Ishikawa (cell line): ENCODE data around the gene MYLK4.

Experiments
- CEBPB ChIP-seq: IDR thresholded peaks from 2 replicates; pipeline ENCODE4 v1.6.1; 2012
- CREB1 ChIP-seq: IDR thresholded peaks from 2 replicates; pipeline ENCODE4 v1.6.1; 2012; ENCODE audit warnings: low read depth
- EGR1 ChIP-seq: IDR thresholded peaks from 2 replicates; pipeline ENCODE4 v1.6.1; 2012
- EP300 ChIP-seq: IDR thresholded peaks from 2 replicates; pipeline ENCODE4 v1.6.1; 2012; ENCODE audit warnings: borderline replicate concordance
- FOXM1 ChIP-seq: IDR thresholded peaks from 2 replicates; pipeline ENCODE4 v1.6.1; 2012; ENCODE audit warnings: low read depth, borderline replicate concordance
- NFIC ChIP-seq: IDR thresholded peaks from 2 replicates; pipeline ENCODE4 v1.6.1; 2012
- RAD21 ChIP-seq: IDR thresholded peaks from 2 replicates; pipeline ENCODE4 v1.6.1; 2012; ENCODE audit warnings: low read depth
- REST ChIP-seq: IDR thresholded peaks from 2 replicates; pipeline ENCODE4 v1.6.1; 2012; ENCODE audit warnings: low read depth, mild to moderate bottlenecking
- TAF1 ChIP-seq: IDR thresholded peaks from 2 replicates; pipeline ENCODE4 v1.6.1; 2012; ENCODE audit warnings: low read depth, mild to moderate bottlenecking
- TCF12 ChIP-seq: IDR thresholded peaks from 2 replicates; pipeline ENCODE4 v1.6.1; 2012; ENCODE audit warnings: low read depth
- TEAD4 ChIP-seq: IDR thresholded peaks from 2 replicates; pipeline ENCODE4 v1.6.1; 2012
- USF1 ChIP-seq: IDR thresholded peaks from 2 replicates; pipeline ENCODE4 v1.6.1; 2012
- YY1 ChIP-seq: IDR thresholded peaks from 2 replicates; pipeline ENCODE4 v1.6.1; 2012; ENCODE audit warnings: low read depth
- ZBTB7A ChIP-seq: IDR thresholded peaks from 2 replicates; pipeline ENCODE4 v1.6.1; 2012; ENCODE audit warnings: low read depth
- TF ChIP-seq, protein P1 (sequence below): IDR thresholded peaks from 2 replicates; pipeline ENCODE4 v1.6.1; 2012

Gene MYLK4

GRCh38 chr6:2733324-2733723, 17.4 kb downstream of the MYLK4 start:
- TF ChIP-seq YY1 (no peak), TAF1 (no peak), TEAD4 (no peak), NFIC (no peak), RAD21 (no peak), EP300 (no peak), ZBTB7A (no peak), EGR1 (no peak), TCF12 (no peak), CEBPB (no peak), REST (no peak), USF1 (no peak)
- TF ChIP-seq, protein P1, sequence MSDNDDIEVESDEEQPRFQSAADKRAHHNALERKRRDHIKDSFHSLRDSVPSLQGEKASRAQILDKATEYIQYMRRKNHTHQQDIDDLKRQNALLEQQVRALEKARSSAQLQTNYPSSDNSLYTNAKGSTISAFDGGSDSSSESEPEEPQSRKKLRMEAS = no peak

DNA sequence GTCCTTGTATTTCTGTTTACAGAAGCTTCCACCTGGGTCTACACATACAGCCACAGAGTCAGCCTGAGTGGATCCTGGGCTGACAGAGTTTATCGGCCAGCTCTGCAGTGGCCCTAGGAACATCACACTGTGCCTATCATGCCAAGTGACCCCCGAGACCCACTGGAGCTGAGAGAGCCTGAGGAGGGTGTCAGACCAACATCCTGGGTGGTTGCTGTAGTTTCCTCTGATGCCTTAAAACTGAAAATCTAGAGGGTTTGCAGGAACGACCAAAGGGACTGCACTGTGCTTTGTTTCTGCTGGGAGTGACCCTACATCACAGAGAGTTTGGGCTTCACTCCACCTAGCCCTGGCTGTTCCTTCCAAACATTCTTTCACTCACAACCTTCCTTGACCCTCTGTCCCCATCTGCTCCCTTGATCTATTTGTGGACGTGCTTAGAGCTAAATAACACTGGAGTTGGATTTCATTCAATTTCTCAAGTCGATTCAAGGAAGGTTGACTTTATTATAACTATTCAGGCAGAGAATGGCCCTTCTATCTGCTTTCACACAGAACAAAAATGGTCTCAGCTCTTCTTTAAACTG, 18.1 kb downstream of the MYLK4 start:
- TF ChIP-seq TCF12 = no peak
- no peak for TF ChIP-seq USF1
- TF ChIP-seq EGR1 = no peak
- no peak for TF ChIP-seq CREB1
- no peak for TF ChIP-seq TEAD4
- no peak for TF ChIP-seq TAF1
- no peak for TF ChIP-seq REST
- no peak for TF ChIP-seq YY1
- TF ChIP-seq NFIC = no peak

DNA sequence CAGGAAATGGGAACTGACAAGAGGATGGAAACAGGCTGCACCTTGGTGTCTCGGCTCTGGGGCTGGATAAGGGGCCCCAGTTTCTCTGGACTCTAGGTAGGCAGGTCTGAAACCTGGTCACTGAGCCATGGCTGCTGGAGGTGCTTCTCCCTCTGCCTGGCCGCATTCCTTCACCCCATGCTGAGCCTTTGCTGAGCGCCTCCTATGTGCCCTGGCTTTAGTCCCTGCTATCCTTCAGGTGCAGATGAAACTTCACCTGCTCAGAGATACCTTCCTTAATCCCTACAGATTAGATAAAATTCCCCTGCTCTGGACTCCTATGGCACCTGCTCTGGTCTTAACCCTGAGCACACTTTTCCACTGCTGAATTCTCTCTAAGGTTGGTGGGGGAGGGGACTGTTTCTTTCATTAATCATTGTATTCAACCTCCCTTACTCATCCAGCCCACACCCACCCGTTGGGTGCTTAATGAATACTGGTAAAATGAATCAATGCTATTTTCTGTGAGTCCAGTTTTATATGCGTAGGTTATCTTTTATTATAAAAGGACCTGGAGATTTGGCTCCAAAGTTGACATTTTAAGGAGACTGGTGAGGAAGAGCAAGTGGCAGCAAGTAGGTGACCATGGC, 19.3 kb downstream of the MYLK4 start:
- TF ChIP-seq USF1 (no peak), RAD21 (no peak), YY1 (no peak), ZBTB7A (no peak), TEAD4 (no peak), REST (no peak), TAF1 (no peak)

- no peak for TF ChIP-seq REST
- no peak for TF ChIP-seq FOXM1
- no peak for TF ChIP-seq TCF12
- TF ChIP-seq, protein P1 = no peak
- TF ChIP-seq YY1 = no peak
- no peak for TF ChIP-seq RAD21
- TF ChIP-seq TAF1 = no peak
- TF ChIP-seq CEBPB = no peak
- no peak for TF ChIP-seq EP300
- TF ChIP-seq NFIC = no peak
- no peak for TF ChIP-seq ZBTB7A
- TF ChIP-seq TEAD4 = no peak
- TF ChIP-seq CREB1 = no peak
- TF ChIP-seq EGR1 = no peak
- TF ChIP-seq USF1 = no peak
These were observed 20.2 kb downstream of the MYLK4 start for GRCh38 chr6:2730353-2731107.
